ENCODE results near the gene PREB.
"Not testable (repeated sequence)": the region's sequence is repeated elsewhere in the genome, so short reads cannot be mapped to it uniquely, and the experiment has no call there.

The PREB gene

DNA sequence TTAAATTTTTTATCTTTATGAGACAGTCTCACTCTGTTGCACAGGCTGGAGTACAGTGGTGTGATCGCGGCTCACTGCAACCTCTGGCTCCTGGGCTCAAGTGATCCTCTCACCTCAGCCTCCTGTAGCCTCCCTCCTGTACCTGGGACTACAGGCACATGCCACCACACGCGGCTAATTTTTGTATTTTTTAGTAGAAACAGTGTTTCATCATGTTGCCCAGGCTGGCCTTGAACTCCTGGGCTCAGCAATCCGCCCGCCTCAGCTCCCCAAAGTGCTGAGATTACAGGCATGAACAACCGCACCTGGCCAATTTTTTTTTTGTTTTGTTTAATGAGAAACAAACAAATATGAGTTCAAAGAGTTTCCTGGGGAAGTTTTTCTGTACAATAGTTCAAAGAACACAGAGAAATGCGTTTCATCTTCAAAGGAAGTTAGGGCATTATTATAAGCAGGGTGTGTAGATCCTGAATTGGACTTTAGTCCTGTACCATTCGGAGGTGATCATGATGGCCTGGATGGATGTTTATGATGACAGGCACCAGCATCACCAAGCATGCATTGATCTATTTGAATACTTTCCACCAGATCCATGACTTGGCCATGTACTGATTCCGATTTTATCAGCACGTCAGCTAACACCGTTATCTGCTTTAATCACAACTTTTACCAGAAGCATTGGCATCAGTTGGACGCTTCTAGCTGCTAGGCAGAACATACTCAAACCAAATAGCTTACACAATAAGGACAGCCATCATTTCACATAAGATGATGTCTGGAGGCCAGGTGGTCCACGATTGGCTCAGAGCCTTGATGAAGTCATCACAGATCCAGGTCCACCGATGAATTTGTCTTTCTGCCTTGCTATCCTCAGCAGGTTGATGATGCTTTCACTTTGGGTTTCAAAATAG is 43.3 kb upstream of the PREB start:
- DNase-seq (ENCODE audit: low read depth, low spot score): no peak
- TF ChIP-seq, protein P1, sequence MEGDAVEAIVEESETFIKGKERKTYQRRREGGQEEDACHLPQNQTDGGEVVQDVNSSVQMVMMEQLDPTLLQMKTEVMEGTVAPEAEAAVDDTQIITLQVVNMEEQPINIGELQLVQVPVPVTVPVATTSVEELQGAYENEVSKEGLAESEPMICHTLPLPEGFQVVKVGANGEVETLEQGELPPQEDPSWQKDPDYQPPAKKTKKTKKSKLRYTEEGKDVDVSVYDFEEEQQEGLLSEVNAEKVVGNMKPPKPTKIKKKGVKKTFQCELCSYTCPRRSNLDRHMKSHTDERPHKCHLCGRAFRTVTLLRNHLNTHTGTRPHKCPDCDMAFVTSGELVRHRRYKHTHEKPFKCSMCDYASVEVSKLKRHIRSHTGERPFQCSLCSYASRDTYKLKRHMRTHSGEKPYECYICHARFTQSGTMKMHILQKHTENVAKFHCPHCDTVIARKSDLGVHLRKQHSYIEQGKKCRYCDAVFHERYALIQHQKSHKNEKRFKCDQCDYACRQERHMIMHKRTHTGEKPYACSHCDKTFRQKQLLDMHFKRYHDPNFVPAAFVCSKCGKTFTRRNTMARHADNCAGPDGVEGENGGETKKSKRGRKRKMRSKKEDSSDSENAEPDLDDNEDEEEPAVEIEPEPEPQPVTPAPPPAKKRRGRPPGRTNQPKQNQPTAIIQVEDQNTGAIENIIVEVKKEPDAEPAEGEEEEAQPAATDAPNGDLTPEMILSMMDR (IDR thresholded peaks at IDR 0.05; ENCODE audit: insufficient read depth, low read length, missing control alignments): no peak
- CTCF ChIA-PET: interaction anchor here (3.1 kb wide), 1 partner anchor 7 kb away, joined by 31 read pairs; no protein-coding TSS in a partner anchor
- POLR2A ChIA-PET: no interaction called here
- no peak overlapping the region for H3K4me3 ChIP-seq (ENCODE audit: low read depth, low read length)

DNA sequence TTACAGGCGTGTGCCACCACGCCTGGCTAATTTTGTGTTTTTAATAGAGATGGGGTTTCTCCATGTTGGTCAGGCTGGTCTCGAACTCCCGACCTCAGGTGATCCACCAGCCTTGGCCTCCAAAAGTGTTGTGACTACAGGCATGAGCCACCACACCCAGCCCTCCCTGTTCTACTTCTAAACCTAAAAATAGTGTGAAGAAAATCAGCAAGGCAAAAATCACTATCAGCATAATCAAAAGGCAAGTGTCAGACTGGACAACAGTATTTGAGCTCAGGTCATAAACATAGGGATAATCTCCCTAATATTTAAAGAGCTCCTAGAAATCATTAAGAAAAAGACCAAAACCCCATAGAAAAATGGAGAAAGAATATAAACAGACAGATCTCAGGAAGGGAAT is 41.3 kb upstream of the PREB start:
- POLR2A ChIA-PET; DNase-seq (ENCODE audit: low read depth, low spot score); H3K4me3 ChIP-seq (ENCODE audit: low read depth, low read length): not testable (repeated sequence)
- CTCF ChIA-PET: interaction anchor here (0.8 to 1.3 kb wide), 6 partner anchors 9 to 89 kb away, joined by 3 to 7 read pairs (median 4); no protein-coding TSS in a partner anchor

DNA sequence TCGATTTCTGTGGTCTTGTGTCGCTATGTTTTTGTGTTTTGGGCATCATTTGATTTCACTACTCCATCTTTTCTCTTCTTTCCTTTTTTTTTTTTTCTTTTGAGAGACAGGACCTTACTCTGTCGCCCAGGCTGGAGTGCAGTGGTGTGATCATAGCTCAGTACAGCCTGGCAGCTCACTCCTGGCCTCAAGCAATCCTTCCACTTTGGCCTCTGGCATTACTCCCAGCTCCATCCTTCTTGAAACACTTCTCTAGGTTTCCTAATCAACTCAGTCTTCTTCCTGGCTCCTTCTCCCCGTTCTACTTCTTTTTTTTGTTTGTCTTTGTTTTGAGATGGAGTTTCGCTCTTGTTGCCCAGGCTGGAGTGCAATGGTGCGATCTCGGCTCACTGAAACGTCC is 40.9 kb upstream of the PREB start:
- CTCF ChIA-PET: interaction anchor here (0.8 to 1.3 kb wide), 8 partner anchors 9 to 78 kb away, joined by 3 to 7 read pairs (median 4); no protein-coding TSS in a partner anchor
- TF ChIP-seq, protein P1 (IDR thresholded peaks at IDR 0.05; ENCODE audit: insufficient read depth, low read length, missing control alignments): no peak
- H3K4me3 ChIP-seq (ENCODE audit: low read depth, low read length): no peak overlapping the region
- POLR2A ChIA-PET: no interaction called here
- DNase-seq (ENCODE audit: low read depth, low spot score): no peak

DNA sequence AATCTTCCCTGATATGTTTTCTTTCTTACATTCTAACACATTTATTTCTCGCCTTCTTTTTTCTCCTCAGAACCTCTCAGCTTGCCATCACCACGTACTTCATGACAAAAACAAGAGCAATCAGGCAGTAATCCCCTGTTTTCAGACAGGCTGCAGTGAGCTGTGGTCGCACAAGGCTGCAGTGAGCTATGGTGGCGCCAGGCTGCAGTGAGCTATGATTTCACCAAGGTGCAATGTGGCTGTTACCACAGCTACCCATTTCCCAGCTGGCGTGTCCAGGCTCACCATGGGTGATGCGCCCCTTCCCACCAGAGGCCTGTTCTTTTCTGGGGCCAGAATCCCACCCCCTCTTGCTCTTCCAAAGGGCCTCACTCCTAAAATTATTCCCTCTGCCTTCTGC is 40.2 kb upstream of the PREB start:
- ChIA-PET CTCF (interaction anchor here (1.1 to 1.3 kb wide), 5 partner anchors 10 to 77 kb away, joined by 3 to 7 read pairs (median 3); no protein-coding TSS in a partner anchor), POLR2A (no interaction called here)
- no peak for DNase-seq (ENCODE audit: low read depth, low spot score)
- TF ChIP-seq, protein P1 (IDR thresholded peaks at IDR 0.05; ENCODE audit: insufficient read depth, low read length, missing control alignments): no peak
- H3K4me3 ChIP-seq (ENCODE audit: low read depth, low read length): no peak overlapping the region

DNA sequence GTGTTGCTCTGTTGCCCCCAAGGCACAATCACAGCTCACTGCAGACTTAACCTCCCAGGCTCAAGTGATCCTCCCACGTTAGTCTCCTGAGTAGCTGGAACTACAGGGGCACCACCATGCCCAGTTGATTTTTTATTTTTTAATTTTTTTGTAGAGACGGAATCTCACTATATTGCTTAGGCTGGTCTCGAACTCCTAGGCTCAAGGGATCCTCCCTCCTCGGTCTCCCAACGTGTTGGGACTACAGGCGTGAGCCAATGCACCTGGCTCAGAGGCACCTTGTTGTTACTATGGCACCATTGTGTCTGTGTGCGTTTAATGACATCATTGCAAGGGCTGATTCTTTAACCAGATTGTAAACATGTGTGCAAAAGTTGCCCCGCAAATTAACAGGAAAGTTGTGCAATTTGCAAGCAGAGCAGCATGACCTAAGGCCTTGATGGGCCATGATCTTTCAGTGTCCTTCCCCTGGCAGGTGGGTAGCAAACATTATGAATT is 37.0 kb upstream of the PREB start:
- H3K4me3 ChIP-seq (ENCODE audit: low read depth, low read length): no peak overlapping the region
- no peak for DNase-seq (ENCODE audit: low read depth, low spot score)
- TF ChIP-seq, protein P1 (IDR thresholded peaks at IDR 0.05; ENCODE audit: insufficient read depth, low read length, missing control alignments): no peak
- CTCF ChIA-PET: interaction anchor here (0.8 to 4.0 kb wide), 11 partner anchors 8 to 109 kb away, joined by 3 to 56 read pairs (median 26); partner anchors contain the start of genes PREB and TCF23
- POLR2A ChIA-PET: no interaction called here

DNA sequence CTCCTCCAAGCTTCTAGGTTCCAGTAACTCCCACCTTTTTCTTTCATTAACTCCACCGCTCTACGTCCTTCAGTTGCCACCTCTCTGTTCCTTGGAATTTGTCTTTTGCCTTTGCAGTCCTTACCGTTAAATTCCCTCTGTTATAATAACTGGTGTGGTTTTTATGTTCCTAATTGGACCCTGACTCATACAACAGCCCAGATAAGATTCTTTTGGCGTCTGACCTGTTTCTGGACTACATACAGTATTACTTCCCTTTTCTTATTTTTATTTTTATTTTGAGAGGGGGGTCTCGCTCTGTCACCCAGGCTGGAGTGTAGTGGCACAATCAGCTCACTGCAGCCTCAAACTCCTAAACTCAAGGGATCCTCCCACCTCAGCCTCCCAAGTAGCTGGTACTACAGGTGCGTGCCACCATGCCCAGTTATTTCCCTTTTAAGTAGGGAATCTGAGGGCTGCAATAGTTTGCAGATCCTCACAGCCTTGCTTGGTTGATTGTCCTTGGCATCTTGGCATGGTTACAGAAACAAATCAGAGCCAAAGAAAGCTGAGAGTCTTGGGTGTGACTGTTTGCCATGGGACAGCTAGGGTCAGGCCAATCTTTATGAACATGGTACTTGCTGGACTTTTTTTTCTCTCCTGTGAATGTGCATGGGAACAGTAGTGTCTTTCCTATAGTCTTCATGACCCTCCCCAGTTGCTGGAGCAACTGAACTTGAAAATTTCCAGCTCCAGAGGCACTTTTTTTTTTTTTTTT is 36.3 kb upstream of the PREB start:
- TF ChIP-seq, protein P1 (IDR thresholded peaks at IDR 0.05; ENCODE audit: insufficient read depth, low read length, missing control alignments): no peak
- DNase-seq (ENCODE audit: low read depth, low spot score): no peak
- ChIA-PET CTCF (interaction anchor here (0.7 to 4.0 kb wide), 22 partner anchors 8 to 132 kb away, joined by 3 to 56 read pairs (median 6); partner anchors contain the start of genes CAD, PREB, PRR30 and TCF23), POLR2A (no interaction called here)
- no peak overlapping the region for H3K4me3 ChIP-seq (ENCODE audit: low read depth, low read length)
